Right forelimb (tissue), 1 donor: ENCODE measurements around the gene TTC34.
A peak's percentile ranks its signal among the peaks of the same experiment; 100 is the strongest.

Experiments used
- DNase-seq: peaks from one replicate; pipeline ENCODE4 v3.0.0-alpha.2; 2018

The TTC34 gene

DNA sequence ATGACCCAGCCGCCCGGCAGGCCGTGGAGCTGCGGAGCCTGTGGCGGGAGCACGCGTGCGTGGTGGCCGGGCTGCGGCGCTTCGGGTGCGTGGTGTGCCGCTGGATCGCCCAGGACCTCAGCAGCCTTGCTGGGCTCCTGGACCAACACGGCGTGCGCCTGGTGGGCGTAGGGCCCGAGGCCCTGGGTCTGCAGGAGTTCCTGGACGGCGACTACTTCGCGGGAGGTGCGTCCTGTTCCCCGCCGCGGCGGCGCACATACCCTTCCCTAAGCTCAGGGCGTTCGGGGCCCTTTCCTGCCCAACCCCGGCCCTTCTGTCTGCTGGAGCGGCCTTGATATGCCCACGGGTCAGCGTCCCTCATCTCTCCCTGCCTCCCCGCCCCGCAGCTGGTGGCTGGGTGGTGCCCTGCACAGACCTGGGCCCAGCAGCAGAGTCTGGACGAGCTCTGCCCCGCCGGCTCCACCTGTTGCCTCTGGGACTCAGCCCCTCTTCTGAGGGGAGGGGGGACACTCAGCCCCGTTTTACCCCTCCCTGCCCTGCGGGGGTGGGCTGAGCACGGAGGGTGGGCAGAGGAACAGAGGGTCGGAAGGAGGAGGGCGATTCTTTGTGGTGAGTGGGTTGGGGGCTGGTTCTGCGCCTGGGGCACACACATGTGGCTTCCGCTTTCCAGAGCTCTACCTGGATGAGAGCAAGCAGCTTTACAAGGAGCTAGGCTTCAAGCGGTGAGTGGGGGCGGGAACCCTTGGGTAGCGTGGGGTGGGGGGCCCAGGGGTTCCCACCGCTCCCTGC is 214.2 kb downstream of the TTC34 start:
- DNase-seq, result no peak

DNA sequence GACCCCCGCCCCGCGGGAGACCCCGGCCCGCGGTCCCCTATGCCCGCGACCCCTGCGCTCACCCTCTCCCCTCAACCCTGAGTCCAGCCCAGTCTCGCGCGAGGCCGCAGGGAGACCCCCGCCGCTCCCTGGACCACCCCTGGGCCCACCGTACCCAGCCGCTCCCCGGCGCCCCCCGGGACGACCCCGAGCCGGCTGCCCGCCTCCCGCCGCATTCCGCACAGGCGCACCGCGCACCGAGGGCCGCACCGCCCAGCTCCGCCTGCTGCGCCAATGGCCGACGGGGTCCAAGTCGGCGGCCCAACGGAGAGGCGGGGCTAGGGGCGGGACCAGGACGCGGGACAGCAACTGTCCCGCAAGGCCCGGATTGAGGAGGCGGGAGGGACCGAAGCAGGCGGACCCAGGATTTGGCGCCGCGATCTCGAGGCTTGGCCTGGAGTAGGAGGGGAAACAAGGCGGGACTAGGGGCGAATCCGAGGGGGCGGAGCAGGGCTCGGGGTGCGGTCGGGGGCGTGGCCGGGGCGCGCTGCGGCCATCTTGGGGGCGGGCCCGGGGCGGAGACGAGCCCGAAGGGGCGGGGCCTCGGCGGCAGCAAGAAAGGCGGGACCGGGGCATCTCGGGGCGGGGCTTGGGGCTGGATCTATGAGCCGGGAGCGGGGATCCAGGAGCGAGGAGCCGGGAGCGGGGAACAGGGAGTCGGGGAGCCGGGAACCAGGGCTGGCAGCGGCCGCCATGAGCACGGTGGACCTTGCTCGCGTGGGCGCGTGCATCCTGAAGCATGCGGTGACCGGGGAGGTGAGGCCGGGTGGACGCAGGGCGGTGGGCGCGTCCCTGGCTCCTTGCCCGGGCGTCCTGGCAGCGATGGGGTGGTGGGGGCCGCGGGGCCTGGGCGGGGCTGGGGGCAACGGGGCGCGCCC is 215.1 kb downstream of the TTC34 start, which contains the start of gene PRXL2B:
Gene PRXL2B (plus strand): TSS at position 624 of the 917 bp plus-strand sequence. CDS start 109 bp downstream, at position 733.
- DNase-seq, result peak; percentile 100
